Upper lobe of left lung (tissue), 4 donors: ENCODE data around the gene BAHD1.

Experiments used
- EP300 ChIP-seq, 4 donors: sonication (generic); formaldehyde crosslinking; IDR thresholded peaks; one replicate each; pipeline ENCODE4 v1.5.1; 2017; ENCODE audit warnings: antibody characterized with exemption in 4 of 4, control low read depth in 2 of 4
- POLR2A ChIP-seq, 4 donors: fragments of 450-650 bp; IDR thresholded peaks; one replicate each; pipeline ENCODE4 v1.5.1; 2016 to 2017; ENCODE audit warnings: antibody characterized with exemption in 4 of 4, mild to moderate bottlenecking in 2 of 4
- TF ChIP-seq, protein P1 (sequence below), 6 experiments: fragments of 450-650 bp in 4 of 6; fragments of 200-600 bp in 2 of 6; sonication (generic) in 2 of 6; IDR thresholded peaks; one replicate each; pipeline ENCODE4 v1.5.1; 2016 to 2019; ENCODE audit warnings: antibody characterized with exemption in 6 of 6

DNA sequence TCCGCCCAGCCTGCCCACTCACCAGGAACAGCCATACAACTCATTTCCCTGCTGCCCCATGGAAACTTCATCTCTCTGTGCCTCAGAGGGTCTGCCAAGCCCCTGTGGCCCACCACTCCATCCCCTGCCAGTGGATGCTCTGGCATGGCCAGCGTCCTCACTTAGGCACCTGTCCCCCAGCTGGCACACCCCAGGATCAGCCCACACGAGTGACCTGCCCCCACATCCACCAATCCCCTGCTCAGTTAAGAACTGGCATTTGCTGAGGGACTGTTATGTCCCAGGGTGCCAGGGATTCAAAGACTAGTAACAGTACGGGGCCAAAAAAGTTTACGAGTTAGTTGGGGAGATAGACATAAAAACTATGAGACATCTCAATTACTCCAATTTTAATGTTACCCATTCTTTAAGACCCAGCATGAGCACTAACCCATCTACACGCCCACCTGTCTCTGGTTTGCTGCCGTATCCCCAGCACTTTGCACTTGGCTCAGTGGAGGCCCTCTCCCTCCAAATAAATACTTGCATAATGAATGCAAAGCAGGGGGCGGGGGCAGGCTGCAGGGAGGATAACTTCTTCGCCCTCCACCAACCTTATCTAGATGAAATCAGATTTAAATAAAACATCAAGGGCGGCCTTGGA, 11.6 kb upstream of the BAHD1 start:
- TF ChIP-seq, protein P1, sequence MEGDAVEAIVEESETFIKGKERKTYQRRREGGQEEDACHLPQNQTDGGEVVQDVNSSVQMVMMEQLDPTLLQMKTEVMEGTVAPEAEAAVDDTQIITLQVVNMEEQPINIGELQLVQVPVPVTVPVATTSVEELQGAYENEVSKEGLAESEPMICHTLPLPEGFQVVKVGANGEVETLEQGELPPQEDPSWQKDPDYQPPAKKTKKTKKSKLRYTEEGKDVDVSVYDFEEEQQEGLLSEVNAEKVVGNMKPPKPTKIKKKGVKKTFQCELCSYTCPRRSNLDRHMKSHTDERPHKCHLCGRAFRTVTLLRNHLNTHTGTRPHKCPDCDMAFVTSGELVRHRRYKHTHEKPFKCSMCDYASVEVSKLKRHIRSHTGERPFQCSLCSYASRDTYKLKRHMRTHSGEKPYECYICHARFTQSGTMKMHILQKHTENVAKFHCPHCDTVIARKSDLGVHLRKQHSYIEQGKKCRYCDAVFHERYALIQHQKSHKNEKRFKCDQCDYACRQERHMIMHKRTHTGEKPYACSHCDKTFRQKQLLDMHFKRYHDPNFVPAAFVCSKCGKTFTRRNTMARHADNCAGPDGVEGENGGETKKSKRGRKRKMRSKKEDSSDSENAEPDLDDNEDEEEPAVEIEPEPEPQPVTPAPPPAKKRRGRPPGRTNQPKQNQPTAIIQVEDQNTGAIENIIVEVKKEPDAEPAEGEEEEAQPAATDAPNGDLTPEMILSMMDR (IDR thresholded peaks at IDR 0.05): no peak
- TF ChIP-seq EP300 (IDR thresholded peaks at IDR 0.05): no peak
- no peak for TF ChIP-seq POLR2A (IDR thresholded peaks at IDR 0.05)
